ENCODE measurements around the gene MTHFD2L. TPM values are rescaled to one million over a fixed set of nuclear protein-coding genes. Genes with fewer than 3 reads are reported as not detected.

Gene MTHFD2L
- total and polyA plus RNA-seq, 9 of the 15 experiments (the other 6 are each of a cell fraction or from before 2014, with no cell fraction given): 10.0 to 39.0 (median 26.0) TPM

DNA sequence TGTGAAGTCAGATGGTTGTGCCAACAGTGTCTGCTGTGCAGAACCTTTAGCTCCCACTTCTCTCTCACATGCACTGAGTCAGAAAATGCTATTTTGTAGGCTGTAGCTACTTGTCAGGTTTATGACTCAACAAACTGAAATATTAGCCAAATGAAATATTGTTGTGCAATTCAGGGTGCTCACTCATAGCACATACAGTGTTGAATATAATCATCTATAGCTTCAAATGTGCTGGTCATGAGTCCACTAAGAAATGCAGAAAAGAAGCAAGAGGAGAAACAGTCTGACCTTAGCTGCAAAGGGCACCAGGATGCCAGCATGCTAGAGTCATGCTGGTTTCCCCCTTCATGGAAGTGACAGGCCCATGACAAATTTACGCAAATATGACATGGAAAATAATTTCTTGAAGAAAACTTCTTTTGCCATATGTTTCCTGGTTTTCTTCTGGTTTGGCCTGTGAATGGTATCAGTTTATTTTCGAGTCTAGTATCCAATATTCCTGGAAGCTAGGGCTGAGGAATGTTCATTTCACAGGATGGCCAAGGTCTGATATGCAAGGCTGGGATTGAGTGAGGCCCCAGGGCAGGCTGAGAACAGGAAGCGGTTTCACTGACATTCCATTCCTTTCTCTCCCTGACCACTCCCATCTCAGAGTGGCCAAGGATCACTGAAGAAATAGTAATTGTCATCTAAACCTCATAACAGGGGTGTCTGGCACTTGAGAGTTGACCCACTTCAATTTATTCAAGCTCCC, 48.6 kb upstream of the MTHFD2L start (continued):
- TF ChIP-seq ZNF436 (CRISPR knock-in tag; IDR thresholded peaks at IDR 0.05) (no peak), KLF1 (tag; IDR thresholded peaks at IDR 0.05) (no peak), TEAD4 (IDR thresholded peaks at IDR 0.05; ENCODE audit: low read length) (peak; percentile 70; the same call in 1 of the 2 replicates), TEAD4 (CRISPR knock-in tag; IDR thresholded peaks at IDR 0.05; ENCODE audit: borderline replicate concordance) (no peak), PHB2 (IDR thresholded peaks at IDR 0.05; ENCODE audit: low read depth) (no peak), CEBPG (CRISPR knock-in tag; IDR thresholded peaks at IDR 0.05) (peak; percentile 71), CEBPG (tag; conservative IDR thresholded peaks at IDR 0.05 in 1 of 2, IDR thresholded peaks at IDR 0.05 in 1 of 2) (peak; percentile 87 to 98), CBX2 (IDR thresholded peaks at IDR 0.05; ENCODE audit: insufficient read depth, low read length, poor library complexity, severe bottlenecking) (no peak), POLR2H (tag; IDR thresholded peaks at IDR 0.05; ENCODE audit: low read depth) (peak; percentile 50), GATAD2A (IDR thresholded peaks at IDR 0.05) (no peak), XRCC5 (IDR thresholded peaks at IDR 0.05; ENCODE audit: low read depth, low read length) (no peak)
- TF ChIP-seq, protein P1, sequence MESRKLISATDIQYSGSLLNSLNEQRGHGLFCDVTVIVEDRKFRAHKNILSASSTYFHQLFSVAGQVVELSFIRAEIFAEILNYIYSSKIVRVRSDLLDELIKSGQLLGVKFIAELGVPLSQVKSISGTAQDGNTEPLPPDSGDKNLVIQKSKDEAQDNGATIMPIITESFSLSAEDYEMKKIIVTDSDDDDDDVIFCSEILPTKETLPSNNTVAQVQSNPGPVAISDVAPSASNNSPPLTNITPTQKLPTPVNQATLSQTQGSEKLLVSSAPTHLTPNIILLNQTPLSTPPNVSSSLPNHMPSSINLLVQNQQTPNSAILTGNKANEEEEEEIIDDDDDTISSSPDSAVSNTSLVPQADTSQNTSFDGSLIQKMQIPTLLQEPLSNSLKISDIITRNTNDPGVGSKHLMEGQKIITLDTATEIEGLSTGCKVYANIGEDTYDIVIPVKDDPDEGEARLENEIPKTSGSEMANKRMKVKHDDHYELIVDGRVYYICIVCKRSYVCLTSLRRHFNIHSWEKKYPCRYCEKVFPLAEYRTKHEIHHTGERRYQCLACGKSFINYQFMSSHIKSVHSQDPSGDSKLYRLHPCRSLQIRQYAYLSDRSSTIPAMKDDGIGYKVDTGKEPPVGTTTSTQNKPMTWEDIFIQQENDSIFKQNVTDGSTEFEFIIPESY (CRISPR knock-in tag; IDR thresholded peaks at IDR 0.05): no peak
- TF ChIP-seq, protein P2, sequence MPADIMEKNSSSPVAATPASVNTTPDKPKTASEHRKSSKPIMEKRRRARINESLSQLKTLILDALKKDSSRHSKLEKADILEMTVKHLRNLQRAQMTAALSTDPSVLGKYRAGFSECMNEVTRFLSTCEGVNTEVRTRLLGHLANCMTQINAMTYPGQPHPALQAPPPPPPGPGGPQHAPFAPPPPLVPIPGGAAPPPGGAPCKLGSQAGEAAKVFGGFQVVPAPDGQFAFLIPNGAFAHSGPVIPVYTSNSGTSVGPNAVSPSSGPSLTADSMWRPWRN (IDR thresholded peaks at IDR 0.05; ENCODE audit: low read depth): no peak

Data from K562 (cell line).